Midbrain (tissue), 1 donor: ENCODE measurements around the gene MCF2L2.
"Not testable (repeated sequence)": the region's sequence is repeated elsewhere in the genome, so short reads cannot be mapped to it uniquely, and the experiment has no call there.

Source experiments
- DNase-seq: peaks from one replicate; lab custom pipeline; 2025; lab: John Stamatoyannopoulos, UW

MCF2L2 gene

GRCh38 chr3:183203670-183204069 is 224.7 kb downstream of the MCF2L2 start:
- DNase-seq, result no peak

DNA sequence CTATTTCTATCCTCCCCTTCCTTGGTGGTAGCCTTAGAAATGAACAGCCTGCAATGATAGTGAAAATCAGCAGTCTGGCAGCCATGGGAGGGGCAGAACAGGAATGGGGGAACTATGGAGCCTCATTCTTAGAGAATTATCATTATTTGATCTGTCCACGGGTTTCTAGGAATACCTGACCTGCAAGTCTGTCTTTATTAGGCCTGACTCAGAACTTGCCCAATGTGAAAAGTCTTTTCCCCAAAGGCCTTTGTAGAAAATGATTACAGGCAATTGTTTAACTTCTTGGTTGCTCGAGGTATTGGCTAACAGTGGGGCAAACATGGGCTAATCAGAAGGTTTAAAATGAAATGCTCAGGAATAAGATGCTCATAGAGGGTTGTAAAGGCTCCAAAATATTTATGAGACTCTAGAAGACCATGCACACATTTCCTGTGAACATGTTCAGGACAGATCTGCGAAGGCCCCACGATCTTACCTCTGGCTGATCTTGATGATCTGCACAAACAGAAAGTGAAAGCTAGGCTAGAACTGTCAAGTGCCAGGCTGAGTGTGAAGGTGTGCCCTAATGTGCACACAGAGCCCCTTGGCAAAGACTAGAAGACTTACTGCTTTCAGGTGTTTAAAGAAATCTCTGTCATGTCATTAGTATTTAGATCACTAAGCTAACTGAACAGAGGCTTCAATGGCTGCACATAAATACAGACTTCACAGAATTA is 226.3 kb downstream of the MCF2L2 start:
- DNase-seq, result no peak

DNA sequence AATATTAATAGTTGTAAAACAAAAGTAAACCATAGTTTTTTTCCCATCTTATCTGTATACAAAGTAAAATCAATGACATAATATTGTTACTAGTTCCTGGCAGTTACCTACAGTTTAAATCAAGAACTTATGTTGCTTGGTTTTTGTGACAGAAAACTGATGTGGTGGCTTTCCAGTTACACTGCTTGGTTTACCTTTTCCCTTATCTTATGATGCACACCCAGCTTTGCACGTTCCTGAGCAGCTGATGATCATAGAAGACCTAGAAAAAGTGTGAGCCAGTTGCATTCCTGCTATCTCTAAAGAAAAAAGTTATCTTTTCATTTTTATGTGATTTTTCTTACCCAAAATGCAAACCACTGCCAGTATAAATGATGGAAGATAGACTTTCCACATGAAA is 229.5 kb downstream of the MCF2L2 start:
- no peak for DNase-seq

GRCh38 chr3:183197734-183198133 is 230.7 kb downstream of the MCF2L2 start:
- DNase-seq, result no peak

GRCh38 chr3:183195266-183195665 is 233.2 kb downstream of the MCF2L2 start:
- DNase-seq, result no peak

DNA sequence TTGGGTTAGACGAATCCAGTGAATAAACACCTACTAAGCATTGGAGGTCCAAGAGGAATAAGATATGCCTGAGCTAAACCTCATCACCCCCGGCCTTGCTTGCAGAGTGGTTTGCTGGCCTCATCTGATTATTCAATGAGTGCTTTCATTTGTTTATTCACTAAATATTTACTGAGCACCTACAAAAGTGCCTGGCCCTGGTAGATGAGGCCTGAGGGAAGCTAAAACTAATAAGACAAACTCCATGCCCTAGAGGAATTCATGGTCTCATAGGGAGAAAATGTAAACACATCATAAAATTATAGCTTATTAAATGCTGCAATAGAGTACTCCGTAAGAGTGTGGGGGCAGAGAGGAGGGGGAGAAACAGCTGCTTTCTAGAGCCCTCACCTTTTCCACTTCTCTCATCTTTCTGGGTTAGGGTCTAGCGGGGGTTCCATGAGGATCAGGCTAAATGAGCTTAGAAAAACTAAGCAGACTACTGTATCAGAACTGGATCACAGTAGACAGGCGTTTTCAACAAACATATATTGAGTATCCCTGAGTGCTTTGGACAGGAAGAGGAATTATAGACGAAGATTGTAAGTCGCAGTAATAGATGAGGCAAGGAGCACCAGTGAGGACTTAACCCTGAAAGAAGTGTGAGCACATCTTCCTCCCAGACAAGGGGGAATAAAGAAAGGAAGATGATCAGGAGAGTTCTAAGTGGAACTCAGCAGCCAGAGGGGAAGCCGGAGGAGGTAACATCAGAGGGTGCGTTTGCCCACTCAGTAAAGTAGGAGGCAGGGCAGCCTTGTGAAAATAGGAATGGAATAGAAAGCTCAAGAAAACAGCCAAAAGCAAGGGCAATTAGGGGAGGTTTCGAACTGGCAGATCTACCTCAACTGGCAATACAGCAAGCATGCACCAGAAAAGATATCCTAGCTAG is 234.4 kb downstream of the MCF2L2 start:
- no peak for DNase-seq

DNA sequence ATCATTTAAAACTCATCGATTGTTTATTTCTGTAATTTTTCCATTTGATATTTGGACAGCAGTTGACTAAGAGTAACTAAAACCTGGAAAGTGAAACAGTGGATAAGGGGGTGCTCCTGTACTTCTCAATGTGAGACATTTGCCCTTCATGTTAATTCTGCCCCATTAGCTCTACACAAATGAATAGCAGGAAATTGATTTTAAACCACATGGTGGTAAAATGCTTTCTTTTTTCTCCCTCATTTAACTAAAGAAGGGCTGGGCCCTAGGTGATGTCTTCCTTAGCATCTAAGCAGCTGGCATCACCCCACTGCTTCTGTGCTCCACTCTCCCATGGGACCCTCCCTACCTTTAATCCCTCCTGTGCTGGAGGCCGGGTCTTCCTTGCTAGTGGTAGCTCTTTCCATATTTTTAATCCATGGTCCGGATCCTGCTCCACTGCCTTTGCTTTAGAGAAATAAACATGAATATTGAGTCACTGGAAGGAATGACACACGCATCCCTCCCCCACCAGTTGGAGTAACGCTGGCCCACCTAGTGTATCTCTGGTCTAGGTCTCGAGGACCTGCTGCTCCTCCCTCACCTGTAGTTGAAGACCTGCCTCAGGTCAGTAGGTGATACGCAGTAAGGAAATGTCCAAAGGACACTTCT is 235.6 kb downstream of the MCF2L2 start:
- no peak for DNase-seq

- no peak for DNase-seq
Observed at GRCh38 chr3:183189641-183190040, 238.8 kb downstream of the MCF2L2 start.

DNA sequence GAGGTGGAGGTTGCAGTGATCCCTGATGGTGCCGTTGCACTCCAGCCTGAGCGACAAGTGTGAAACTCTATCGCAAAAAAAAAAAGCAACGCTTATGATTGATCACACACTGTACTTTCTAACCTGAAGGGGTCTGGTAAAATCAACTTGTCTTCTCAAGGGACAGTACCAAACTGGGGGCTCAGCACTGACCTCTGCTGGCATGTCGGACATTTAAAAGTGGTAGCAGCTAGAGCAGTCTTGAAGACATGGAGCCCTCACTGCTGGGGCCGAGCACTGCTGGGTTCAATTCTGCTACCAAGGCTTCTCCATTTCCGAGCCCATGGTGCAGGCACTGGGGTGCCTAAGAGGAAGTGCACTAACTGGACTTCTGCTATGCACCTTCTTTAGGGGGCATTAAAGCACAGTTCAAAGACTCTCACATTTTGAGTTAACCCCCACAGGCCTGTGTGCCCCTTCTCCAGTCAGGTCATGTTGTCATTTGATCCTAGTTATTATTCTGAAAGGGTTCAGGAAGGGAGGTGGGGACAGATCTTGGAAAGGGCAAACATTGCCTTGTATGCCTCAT is 239.4 kb downstream of the MCF2L2 start:
- DNase-seq, result peak; percentile 30

DNA sequence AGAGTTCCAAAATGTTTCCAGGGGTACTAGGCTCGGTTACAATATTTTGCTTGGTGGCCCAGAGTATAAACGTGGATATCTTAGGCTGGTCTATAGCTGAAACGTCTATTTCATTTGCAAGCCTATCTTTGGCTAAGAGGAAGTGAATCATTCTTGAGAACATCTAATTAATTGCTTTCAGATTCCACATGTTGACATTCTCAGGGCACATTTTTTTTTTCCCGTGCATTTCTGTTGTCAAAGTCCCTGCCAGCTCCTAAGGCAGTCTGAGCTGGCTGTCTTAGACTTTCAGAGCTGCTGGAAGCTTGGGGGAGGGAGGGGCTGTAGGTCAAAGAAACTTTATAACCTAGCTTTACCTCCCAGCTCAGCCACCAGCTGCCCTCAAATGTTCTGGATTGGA is 242.7 kb downstream of the MCF2L2 start:
- DNase-seq, result no peak

DNA sequence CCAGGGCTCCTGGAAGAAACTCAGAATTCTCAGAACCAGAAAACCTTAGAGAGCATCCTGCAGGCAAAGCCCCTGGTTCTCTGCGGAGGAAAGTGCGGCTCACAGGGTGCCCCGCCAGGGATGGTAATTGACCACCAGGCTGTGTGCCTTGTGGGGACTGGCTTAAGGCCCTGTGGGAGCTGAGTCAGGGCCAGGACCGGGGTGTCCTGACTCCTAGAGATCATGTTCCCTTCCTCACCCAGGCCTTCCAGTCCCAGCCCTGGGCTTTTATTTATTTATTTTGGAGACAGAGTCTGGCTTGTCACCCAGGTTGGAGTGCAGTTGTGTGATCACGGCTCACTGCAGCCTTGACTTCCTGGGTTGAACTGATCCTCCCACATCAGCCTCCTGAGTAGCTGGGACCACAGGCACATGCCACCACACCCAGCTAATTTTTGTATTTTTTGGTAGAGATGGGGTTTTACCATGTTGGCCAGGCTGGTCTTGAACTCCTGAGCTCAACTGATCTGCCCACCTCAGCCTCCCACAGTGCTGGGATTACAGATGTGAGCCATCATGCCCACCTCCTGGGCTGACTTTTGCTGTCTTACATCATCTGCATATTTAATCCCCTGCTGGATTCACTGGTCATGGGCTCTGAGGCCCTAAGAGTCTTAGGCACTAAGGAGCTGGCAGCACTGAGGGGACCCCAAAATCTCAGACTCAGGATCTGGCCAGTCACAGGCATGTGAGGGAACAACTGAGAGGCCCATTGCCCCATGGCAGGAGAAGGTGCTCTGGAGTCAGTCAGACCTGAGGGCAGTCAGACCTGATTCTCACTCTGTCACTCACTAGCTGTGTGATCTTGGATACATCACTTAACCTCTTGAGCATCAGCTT is 245.4 kb downstream of the MCF2L2 start:
- no peak for DNase-seq

DNA sequence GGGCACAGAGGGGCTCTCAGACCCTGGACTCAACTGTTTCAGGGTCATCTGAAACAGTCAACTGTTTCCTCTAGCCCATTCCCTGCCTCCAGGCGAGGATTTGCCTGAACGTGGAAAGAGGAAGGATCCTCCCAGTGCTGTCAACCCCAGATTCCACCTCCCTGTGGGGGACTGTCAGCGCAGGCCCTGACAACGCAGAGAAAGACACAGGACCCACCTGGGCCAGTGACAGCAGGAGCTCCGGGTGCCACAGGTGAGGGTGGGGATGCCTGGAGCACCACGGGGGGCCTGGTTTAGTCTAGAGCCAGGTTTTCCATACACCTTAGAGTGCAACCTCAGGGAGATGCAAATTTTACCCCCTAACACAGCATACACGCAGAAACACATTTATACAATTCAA is 246.3 kb downstream of the MCF2L2 start:
- no peak for DNase-seq

DNA sequence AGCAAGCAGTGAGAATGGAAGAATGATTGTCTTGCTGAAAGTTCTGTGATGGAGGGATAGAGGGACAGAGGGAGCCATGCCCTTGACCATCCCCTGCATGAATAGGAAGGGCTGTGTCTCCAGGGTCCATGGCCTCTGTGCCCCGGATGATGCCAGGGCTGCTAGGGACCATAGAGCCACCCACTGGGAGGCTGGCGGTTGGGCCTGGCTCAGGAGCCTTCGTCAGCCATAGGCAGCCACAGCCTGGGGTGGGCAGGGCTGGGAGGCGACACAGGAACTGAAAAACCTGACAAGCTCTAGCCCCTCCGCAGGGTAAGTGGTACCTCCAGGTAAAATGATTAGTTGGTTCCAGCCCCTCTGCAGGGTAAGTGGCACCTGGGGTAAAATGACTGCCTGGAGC is 246.8 kb downstream of the MCF2L2 start:
- DNase-seq, result no peak

DNA sequence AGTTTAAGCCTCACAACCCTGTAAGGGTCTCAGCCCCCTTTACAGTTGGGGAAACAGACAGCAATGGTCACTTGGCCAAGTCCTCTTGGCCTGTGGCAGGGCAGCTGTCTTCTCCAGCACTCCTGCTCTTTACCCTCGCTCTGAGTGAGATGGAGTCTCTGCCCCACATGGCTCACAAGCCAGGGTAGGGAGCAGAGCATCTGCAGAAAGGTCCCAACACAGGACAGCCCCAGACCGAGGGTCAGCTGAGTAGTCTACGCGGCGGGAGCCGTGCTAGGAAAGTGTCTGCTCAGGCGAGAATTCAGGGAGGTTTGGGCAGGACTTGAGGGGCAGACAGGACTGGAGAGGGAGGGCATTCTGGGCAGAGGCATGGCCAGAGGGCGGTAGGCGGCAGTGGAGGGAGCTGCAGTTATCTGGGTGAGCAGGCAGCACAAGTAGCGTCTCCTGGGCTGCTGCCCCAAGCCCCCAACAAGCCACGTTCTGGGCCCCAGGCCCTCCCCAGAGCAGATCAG is 247.6 kb downstream of the MCF2L2 start:
- DNase-seq, result no peak

DNA sequence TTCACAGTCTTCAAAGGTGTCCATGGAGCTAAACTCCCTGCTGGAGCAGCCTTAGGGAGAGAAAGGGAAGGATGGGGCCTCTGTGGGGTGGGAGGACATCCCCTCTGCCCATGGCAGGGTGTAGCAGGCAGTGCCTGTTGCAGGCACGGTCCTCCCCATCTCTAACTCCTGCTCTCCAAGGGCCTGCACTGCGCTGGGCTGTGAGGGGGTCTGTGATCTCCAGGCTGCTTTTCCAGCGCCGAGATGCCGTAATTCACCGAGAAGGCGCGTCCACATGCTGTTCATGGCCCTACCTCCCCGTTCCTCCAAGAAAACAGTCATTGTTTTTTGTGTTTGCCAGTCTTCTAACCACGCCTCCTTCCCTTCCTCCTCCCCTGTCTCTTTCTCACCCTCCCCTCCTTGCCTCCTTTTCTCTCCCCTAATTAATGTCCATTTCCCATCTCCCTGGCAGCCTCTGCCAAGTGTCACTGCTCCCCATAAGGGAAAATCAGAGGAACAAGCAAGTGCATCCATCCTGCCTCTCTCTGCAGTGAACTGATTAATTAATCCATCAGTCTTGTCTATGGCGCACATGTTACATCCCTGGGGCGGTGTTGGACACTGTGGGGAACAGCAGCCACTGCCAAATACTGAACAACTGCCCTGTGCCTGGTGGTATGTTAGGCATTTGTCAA is 248.2 kb downstream of the MCF2L2 start:
- DNase-seq, result no peak

GRCh38 chr3:183179550-183179908 is 248.9 kb downstream of the MCF2L2 start:
- DNase-seq, result not testable (repeated sequence)

GRCh38 chr3:183178833-183179549 is 249.4 kb downstream of the MCF2L2 start:
- DNase-seq, result no peak

GRCh38 chr3:183178512-183178832 is 249.9 kb downstream of the MCF2L2 start:
- DNase-seq, result no peak

GRCh38 chr3:183172051-183172639 is 256.3 kb downstream of the MCF2L2 start:
- no peak for DNase-seq

GRCh38 chr3:183167975-183168374 is 260.4 kb downstream of the MCF2L2 start:
- not testable (repeated sequence) for DNase-seq
